ENCODE data around the gene HSD3B1.
A peak's percentile ranks its signal among the peaks of the same experiment; 100 is the strongest.

Gene HSD3B1

DNA sequence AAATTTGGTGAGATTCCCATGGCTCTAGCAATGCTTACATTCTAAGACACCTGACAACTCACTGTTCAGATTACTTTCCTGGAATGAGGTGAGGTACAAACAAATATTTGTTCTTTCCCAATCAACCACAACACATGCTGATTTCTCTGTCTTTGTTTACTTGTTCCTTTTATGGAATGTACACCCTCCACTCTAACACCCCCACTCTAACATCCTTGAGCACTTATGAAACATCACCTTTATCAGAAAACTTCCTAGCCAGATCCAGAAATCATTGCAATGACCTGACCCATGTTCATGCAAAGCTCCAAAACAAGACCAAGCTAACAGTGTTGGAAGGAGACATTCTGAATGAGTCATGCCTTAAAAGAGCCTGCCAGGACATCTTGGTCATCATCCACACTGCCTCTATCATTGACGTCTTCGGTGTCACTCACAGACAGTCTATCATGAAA, 35.5 kb downstream of the HSD3B1 start:
- no peak overlapping the region for H3K9ac ChIP-seq (ENCODE audit: low read depth, low read length, poor library complexity, severe bottlenecking)
- no peak for TF ChIP-seq EZH2phosphoT487 (IDR thresholded peaks at IDR 0.05; ENCODE audit: borderline replicate concordance)
- TF ChIP-seq, protein P1, sequence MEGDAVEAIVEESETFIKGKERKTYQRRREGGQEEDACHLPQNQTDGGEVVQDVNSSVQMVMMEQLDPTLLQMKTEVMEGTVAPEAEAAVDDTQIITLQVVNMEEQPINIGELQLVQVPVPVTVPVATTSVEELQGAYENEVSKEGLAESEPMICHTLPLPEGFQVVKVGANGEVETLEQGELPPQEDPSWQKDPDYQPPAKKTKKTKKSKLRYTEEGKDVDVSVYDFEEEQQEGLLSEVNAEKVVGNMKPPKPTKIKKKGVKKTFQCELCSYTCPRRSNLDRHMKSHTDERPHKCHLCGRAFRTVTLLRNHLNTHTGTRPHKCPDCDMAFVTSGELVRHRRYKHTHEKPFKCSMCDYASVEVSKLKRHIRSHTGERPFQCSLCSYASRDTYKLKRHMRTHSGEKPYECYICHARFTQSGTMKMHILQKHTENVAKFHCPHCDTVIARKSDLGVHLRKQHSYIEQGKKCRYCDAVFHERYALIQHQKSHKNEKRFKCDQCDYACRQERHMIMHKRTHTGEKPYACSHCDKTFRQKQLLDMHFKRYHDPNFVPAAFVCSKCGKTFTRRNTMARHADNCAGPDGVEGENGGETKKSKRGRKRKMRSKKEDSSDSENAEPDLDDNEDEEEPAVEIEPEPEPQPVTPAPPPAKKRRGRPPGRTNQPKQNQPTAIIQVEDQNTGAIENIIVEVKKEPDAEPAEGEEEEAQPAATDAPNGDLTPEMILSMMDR (conservative IDR thresholded peaks at IDR 0.05; ENCODE audit: low read length): no peak
- no peak overlapping the region for H2AFZ ChIP-seq (ENCODE audit: low read length)
- H4K20me1 ChIP-seq (ENCODE audit: insufficient read depth, low read length, poor library complexity, severe bottlenecking): no peaks in the 10 kb centered on the region
- H3F3A ChIP-seq (ENCODE audit: low read depth): no peaks in the 10 kb centered on the region
- no peaks in the 10 kb centered on the region for H3K79me2 ChIP-seq (ENCODE audit: insufficient read depth, low read length)
- no peak overlapping the region for H3K4me3 ChIP-seq (ENCODE audit: low read length, poor library complexity, severe bottlenecking)
- H3K36me3 ChIP-seq (ENCODE audit: insufficient read depth, low read length): no peaks in the 10 kb centered on the region
- no peaks in the 10 kb centered on the region for H3K4me1 ChIP-seq (ENCODE audit: insufficient read depth, low read length, poor library complexity, severe bottlenecking)
- H3K9me3 ChIP-seq (ENCODE audit: insufficient read depth, low read depth, low read length): no peaks in the 10 kb centered on the region
- H3K4me2 ChIP-seq (ENCODE audit: low read depth, low read length, poor library complexity, severe bottlenecking): no peak overlapping the region
- peaks cover 1% of the 10 kb centered on the region for H3K27me3 ChIP-seq (ENCODE audit: insufficient read depth, low read length, poor library complexity, severe bottlenecking)
- H3K9me2 ChIP-seq (replicated peaks; ENCODE audit: low read depth, low read length): no peaks in the 10 kb centered on the region

DNA sequence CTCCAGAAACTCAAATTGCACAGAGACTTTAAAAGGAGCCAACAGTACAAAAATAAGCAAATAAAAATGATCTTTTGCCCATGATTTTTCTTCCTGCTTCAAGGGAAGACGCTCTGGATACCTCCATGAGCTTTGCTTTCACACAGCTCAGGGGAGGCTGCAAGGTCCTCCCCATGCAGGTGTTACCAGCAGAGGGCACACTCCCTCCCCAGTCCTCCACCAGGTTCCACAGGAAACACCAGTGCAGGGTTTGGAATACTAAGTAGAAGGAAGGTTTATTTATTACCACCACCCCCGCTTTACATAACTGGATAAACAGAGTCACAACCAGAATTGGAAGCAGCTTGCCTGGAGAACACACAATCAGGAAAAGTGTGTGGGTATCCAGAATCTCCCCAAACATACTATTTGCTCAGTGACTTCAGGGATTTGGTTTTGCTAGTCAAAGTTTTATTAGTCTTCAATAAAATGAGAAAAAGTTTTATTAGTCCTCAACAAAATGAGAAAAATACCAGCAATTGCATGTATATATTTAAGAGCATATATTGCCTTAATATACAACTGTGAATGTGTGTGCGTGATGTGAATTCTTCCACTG, 37.3 kb downstream of the HSD3B1 start:
- Histone ChIP-seq H3K9ac (ENCODE audit: low read depth, low read length, poor library complexity, severe bottlenecking) (no peak overlapping the region), H3K4me3 (ENCODE audit: low read length, poor library complexity, severe bottlenecking) (no peak overlapping the region), H3K79me2 (ENCODE audit: insufficient read depth, low read length) (no peaks in the 10 kb centered on the region), H3K9me2 (replicated peaks; ENCODE audit: low read depth, low read length) (no peaks in the 10 kb centered on the region), H3K36me3 (ENCODE audit: insufficient read depth, low read length) (no peaks in the 10 kb centered on the region), H3K9me3 (ENCODE audit: insufficient read depth, low read depth, low read length) (no peaks in the 10 kb centered on the region), H3K4me1 (ENCODE audit: insufficient read depth, low read length, poor library complexity, severe bottlenecking) (no peaks in the 10 kb centered on the region), H4K20me1 (ENCODE audit: insufficient read depth, low read length, poor library complexity, severe bottlenecking) (no peaks in the 10 kb centered on the region), H3K4me2 (ENCODE audit: low read depth, low read length, poor library complexity, severe bottlenecking) (no peak overlapping the region), H2AFZ (ENCODE audit: low read length) (no peak overlapping the region), H3K27me3 (ENCODE audit: insufficient read depth, low read length, poor library complexity, severe bottlenecking) (no peaks in the 10 kb centered on the region), H3F3A (ENCODE audit: low read depth) (no peaks in the 10 kb centered on the region)
- TF ChIP-seq EZH2phosphoT487 (IDR thresholded peaks at IDR 0.05; ENCODE audit: borderline replicate concordance): no peak
- TF ChIP-seq, protein P1 (conservative IDR thresholded peaks at IDR 0.05; ENCODE audit: low read length): peak; percentile 78

DNA sequence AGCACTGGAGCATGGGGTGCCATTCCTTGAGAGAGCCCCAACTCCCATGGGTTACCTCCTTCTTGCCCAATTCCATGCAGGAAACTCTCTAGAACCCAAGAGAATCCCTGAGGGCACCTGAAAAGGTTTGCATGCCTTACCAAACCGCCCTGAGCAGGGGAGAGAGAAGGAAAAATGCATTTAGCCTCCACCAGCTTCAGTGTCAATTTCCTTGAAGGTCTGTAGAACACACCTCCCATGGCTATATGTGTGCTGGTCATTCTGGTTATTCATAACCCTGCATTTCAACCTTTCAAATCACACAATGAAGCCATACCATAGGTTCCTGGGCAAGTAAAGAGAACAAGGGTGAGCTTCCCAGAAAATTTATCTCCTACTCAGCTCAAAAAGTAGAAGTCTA, 39.6 kb downstream of the HSD3B1 start:
- no peaks in the 10 kb centered on the region for H3K36me3 ChIP-seq (ENCODE audit: insufficient read depth, low read length)
- no peaks in the 10 kb centered on the region for H3K79me2 ChIP-seq (ENCODE audit: insufficient read depth, low read length)
- H3K9ac ChIP-seq (ENCODE audit: low read depth, low read length, poor library complexity, severe bottlenecking): no peak overlapping the region
- H3K27me3 ChIP-seq (ENCODE audit: insufficient read depth, low read length, poor library complexity, severe bottlenecking): no peaks in the 10 kb centered on the region
- TF ChIP-seq, protein P1 (conservative IDR thresholded peaks at IDR 0.05; ENCODE audit: low read length): no peak
- TF ChIP-seq EZH2phosphoT487 (IDR thresholded peaks at IDR 0.05; ENCODE audit: borderline replicate concordance): no peak
- no peak overlapping the region for H3K4me3 ChIP-seq (ENCODE audit: low read length, poor library complexity, severe bottlenecking)
- H3F3A ChIP-seq (ENCODE audit: low read depth): no peaks in the 10 kb centered on the region
- no peaks in the 10 kb centered on the region for H3K9me2 ChIP-seq (replicated peaks; ENCODE audit: low read depth, low read length)
- H4K20me1 ChIP-seq (ENCODE audit: insufficient read depth, low read length, poor library complexity, severe bottlenecking): no peaks in the 10 kb centered on the region
- H2AFZ ChIP-seq (ENCODE audit: low read length): no peak overlapping the region
- no peak overlapping the region for H3K4me2 ChIP-seq (ENCODE audit: low read depth, low read length, poor library complexity, severe bottlenecking)
- no peaks in the 10 kb centered on the region for H3K9me3 ChIP-seq (ENCODE audit: insufficient read depth, low read depth, low read length)
- H3K4me1 ChIP-seq (ENCODE audit: insufficient read depth, low read length, poor library complexity, severe bottlenecking): no peaks in the 10 kb centered on the region

Measured in Loucy (cell line).